Breast epithelium (tissue), 4 donors: ENCODE measurements around the gene ALG3. TPM values are rescaled to one million over a fixed set of nuclear protein-coding genes. Genes with fewer than 3 reads are reported as not detected.

ENCODE experiments used
- DNase-seq, 2 donors: peaks; one replicate each; pipeline ENCODE4 v3.0.0-alpha.2; 2019; ENCODE audit warnings: low spot score in 2 of 2
- H3K27ac ChIP-seq, 2 donors: fragments of 200-600 bp; sonication (generic) in 1 of 2; one replicate each; pipeline ENCODE4 v1.5.1; 2016 to 2019; ENCODE audit warnings: mild to moderate bottlenecking in 1 of 2
- H3K27me3 ChIP-seq, 2 donors: fragments of 200-600 bp; sonication (generic) in 1 of 2; one replicate each; pipeline versions ENCODE4 v1.5.1 to v1.6.0; 2017 to 2019; ENCODE audit warnings: control low read depth in 1 of 2, mild to moderate bottlenecking in 1 of 2
- H3K36me3 ChIP-seq: fragments of 200-600 bp; one replicate; pipeline ENCODE4 v1.5.1; 2019
- H3K4me1 ChIP-seq, 2 donors: fragments of 200-600 bp; sonication (generic); one replicate each; pipeline ENCODE4 v1.5.1; 2016 to 2019; ENCODE audit warnings: control low read depth in 1 of 2
- H3K4me3 ChIP-seq, 3 donors: fragments of 200-600 bp; sonication (generic); 1 replicate in 2 of 3; 2 replicates in 1 of 3; pipeline ENCODE4 v1.5.1; 2016 to 2019; ENCODE audit warnings: mild to moderate bottlenecking in 3 of 3, moderate library complexity in 2 of 3
- H3K9me3 ChIP-seq, 2 donors: fragments of 200-600 bp; sonication (generic) in 1 of 2; one replicate each; pipeline ENCODE4 v1.5.1; 2016 to 2019; ENCODE audit warnings: control low read depth in 1 of 2
- POLR2A ChIP-seq: fragments of 450-650 bp; IDR thresholded peaks from one replicate; pipeline ENCODE4 v1.6.1; 2016; ENCODE audit warnings: antibody characterized with exemption, mild to moderate bottlenecking, moderate library complexity
- POLR2AphosphoS5 ChIP-seq, 3 donors: sonication (generic); formaldehyde crosslinking; IDR thresholded peaks; one replicate each; pipeline ENCODE4 v1.6.1; 2017; ENCODE audit warnings: antibody characterized with exemption in 3 of 3
- intact Hi-C: fragments of 100-400 bp; cut with DNase I; formaldehyde crosslinking; loops from one replicate; pipeline ENCODE4 v1.15.1; 2023; ENCODE audit warnings: low total_unique reads
- total RNA-seq, 3 donors: library from RNA; depleted of rRNA; stranded (reverse); fragments of >200 nt; gene quantifications; one replicate each; pipeline ENCODE4 v1.1.0, GENCODE V29; 2016
- TF ChIP-seq, protein P1 (sequence below), 3 donors: fragments of 450-650 bp; IDR thresholded peaks; one replicate each; pipeline ENCODE4 v1.5.1; 2016 to 2017; ENCODE audit warnings: antibody characterized with exemption in 3 of 3, mild to moderate bottlenecking in 3 of 3, moderate library complexity in 3 of 3

The ALG3 gene
- total RNA-seq, 3 donors from 2014 or later, result 36.4 to 46.5 (median 42.6) TPM

DNA sequence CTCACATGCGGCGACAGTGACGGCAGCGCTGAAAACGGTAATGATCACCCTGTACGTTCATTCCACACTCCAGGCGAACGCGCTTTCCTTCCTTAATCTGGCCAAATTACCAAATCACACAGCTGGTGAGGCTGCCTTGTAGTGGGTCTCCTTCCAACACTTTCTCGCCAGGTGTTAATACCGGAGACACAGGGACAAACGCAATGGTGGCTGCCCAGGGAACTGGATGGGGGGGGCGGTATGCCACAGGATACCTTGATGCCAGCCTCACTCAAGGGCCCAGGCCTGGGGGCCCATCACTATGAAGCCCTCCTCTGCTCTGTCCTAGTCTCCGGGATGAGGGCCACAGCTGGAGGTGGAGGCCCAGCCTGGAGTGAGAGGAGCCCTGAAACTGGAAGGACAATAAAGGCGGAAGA, 14.0 kb upstream of the ALG3 start:
- H3K27me3 ChIP-seq, result peaks cover 16 to 29% of the 10 kb centered on the region in 2 donors

DNA sequence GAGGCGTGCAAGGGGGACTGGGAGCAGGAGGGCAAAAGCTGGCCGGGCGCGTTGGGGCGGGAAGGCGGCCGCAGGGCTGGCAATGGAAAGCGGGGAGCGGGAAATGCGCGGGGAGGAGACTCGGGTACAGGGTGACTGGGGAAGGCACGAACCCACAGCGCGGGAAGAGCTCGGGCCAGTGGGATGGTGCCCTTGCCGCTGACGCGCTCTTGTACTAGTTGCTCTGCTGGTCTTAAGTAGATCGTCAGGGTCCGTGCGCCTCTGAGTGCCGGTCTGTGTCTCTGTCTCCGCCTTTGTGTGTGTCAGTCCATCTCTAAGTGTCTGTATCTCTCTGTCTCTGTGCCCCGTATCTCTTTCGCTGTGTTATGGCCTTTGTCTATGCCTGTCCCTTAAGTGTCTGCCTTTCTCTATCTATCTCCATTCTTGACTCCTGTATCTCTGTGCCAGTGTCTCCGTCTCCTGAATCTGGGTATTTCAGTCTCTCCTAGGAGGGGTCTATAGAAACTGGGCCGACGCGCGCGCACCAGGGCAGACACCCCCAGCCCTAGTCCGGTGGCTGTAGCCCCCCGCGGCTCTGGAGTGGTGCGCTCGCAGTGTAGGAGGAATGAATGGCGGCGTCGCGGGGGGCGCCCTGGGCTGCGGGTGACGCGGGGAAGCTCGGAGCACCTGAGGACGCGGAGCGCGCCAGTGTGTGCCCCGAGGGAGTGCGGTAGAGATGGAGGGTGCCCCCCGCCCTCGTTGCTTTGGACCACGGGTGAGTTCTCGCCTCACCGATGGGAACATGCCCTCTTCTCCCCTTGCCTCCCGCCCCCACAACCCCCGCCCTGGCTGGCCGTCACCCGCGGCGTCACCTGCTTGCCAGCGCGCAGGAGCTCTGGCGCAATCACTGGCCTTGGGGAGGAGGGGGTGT, 13.3 kb upstream of the ALG3 start:
- peaks cover 0 to 20% of the 10 kb centered on the region in 2 donors for H3K4me1 ChIP-seq
- peaks cover 16 to 29% of the 10 kb centered on the region in 2 donors for H3K27me3 ChIP-seq
- no peak for TF ChIP-seq POLR2A
- TF ChIP-seq POLR2AphosphoS5 (IDR thresholded peaks at IDR 0.05), result no peak
- TF ChIP-seq, protein P1, sequence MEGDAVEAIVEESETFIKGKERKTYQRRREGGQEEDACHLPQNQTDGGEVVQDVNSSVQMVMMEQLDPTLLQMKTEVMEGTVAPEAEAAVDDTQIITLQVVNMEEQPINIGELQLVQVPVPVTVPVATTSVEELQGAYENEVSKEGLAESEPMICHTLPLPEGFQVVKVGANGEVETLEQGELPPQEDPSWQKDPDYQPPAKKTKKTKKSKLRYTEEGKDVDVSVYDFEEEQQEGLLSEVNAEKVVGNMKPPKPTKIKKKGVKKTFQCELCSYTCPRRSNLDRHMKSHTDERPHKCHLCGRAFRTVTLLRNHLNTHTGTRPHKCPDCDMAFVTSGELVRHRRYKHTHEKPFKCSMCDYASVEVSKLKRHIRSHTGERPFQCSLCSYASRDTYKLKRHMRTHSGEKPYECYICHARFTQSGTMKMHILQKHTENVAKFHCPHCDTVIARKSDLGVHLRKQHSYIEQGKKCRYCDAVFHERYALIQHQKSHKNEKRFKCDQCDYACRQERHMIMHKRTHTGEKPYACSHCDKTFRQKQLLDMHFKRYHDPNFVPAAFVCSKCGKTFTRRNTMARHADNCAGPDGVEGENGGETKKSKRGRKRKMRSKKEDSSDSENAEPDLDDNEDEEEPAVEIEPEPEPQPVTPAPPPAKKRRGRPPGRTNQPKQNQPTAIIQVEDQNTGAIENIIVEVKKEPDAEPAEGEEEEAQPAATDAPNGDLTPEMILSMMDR (IDR thresholded peaks at IDR 0.05), result no peak
- H3K36me3 ChIP-seq, result no peaks in the 10 kb centered on the region
- intact Hi-C loops, result no loop called here
- peak overlapping the region; percentile 32 to 75 (median 55) for H3K4me3 ChIP-seq
- no peaks in the 10 kb centered on the region for H3K9me3 ChIP-seq
- DNase-seq, result no peak
- no peak overlapping the region for H3K27ac ChIP-seq

More for the DNA sequence above, 14.0 kb upstream of the ALG3 start:
- TF ChIP-seq POLR2A, result no peak
- TF ChIP-seq, protein P1 (IDR thresholded peaks at IDR 0.05), result no peak
- TF ChIP-seq POLR2AphosphoS5 (IDR thresholded peaks at IDR 0.05), result no peak
- Histone ChIP-seq H3K36me3 (no peaks in the 10 kb centered on the region), H3K4me3 (peak overlapping the region in 2 of 3 donors; percentile 55 to 75), H3K9me3 (no peaks in the 10 kb centered on the region), H3K27ac (no peak overlapping the region), H3K4me1 (peaks cover 0 to 20% of the 10 kb centered on the region in 2 donors)
- intact Hi-C loops, result no loop called here
- no peak for DNase-seq

DNA sequence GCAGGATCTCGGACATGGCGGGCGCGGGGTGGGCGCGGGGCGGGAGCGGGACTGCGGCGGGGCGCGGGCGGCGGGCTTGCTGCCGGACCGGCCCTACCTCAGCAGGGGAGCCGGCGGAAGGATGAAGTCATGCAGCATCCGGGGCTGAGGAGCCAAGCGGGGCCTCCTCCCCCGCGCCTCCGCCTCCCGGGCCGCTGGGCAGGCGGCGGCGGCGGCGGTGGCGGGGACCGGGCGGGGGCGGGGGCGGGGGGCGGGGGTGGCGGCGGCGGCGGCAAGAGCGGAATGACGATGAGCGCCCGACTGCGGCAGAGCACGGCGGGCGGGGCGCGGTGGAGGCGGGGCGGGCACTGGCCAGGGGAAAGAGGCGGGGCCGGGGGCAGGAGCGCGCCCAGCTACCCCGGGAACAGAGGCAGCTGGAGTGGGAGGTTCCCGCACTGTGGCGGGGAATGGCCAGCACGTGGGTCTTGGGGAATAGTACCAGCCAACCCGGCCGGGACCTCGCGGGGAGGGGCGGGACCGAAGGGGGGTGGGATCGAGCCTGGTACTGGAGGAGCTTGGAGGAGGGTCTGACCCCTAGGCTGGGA, 12.6 kb upstream of the ALG3 start, which contains the start of gene CAMK2N2:
Gene CAMK2N2, minus strand, starts transcription at position 284 of the 584 bp plus-strand sequence. Its CDS starts 268 bp downstream, at position 16.
- TF ChIP-seq POLR2A, result no peak
- TF ChIP-seq, protein P1 (IDR thresholded peaks at IDR 0.05), result no peak
- TF ChIP-seq POLR2AphosphoS5 (IDR thresholded peaks at IDR 0.05), result no peak
- Histone ChIP-seq H3K27ac (no peak within 1 kb of the TSS), H3K4me1 (peaks cover 0 to 20% of the 10 kb centered on the region in 2 donors), H3K36me3 (no peaks in the 10 kb centered on the region), H3K9me3 (no peaks in the 10 kb centered on the region), H3K4me3 (peak within 1 kb of the TSS; percentile 32 to 75 (median 55)), H3K27me3 (peaks cover 16 to 29% of the 10 kb centered on the region in 2 donors)
- DNase-seq, result no peak
- intact Hi-C loops, result no loop called here

DNA sequence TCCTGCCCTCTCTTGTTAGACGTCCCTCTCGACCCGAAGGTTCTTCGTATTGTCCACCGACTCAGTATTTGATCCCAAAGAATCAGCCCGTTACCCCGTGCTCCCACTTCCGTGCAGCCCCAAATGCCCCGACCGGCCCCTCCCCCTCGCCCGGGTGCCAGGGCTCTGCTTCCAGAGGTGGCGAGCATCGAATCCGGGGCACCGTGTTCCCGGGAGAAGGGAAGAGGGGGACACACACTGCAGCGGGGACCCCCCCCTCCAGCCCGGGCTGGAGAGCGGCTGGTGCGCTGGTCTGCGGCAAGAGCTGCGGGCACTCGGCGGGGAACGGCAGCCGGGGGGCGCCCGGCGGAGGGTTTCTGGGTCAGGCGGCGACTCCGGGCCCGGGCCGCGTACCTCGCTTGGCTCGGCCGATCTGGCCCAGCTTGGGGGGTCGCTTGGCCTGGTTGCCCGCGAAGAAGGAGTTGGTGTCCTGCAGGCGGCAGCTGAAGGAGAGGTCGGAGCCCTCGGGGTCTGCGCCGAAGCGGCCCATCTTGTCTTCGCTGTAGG, 12.0 kb upstream of the ALG3 start:
- peaks cover 0 to 20% of the 10 kb centered on the region in 2 donors for H3K4me1 ChIP-seq
- H3K27ac ChIP-seq, result no peak overlapping the region
- H3K9me3 ChIP-seq, result no peaks in the 10 kb centered on the region
- intact Hi-C loops, result no loop called here
- H3K36me3 ChIP-seq, result no peaks in the 10 kb centered on the region
- TF ChIP-seq, protein P1 (IDR thresholded peaks at IDR 0.05), result no peak
- TF ChIP-seq POLR2A, result no peak
- no peak for TF ChIP-seq POLR2AphosphoS5 (IDR thresholded peaks at IDR 0.05)
- DNase-seq, result no peak
- peaks cover 16 to 29% of the 10 kb centered on the region in 2 donors for H3K27me3 ChIP-seq
- peak overlapping the region; percentile 32 to 75 (median 55) for H3K4me3 ChIP-seq
